ENCODE results near the gene TMEM140. TPM values are rescaled to one million over a fixed set of nuclear protein-coding genes. Genes with fewer than 3 reads are reported as not detected.

TMEM140 gene
- 10 to 100 TPM; 40.3 to 69.5 TPM for total RNA-seq

GRCh38 chr7:135147899-135148721 is at the start of gene TMEM140:
TSS of gene TMEM140 (plus strand) at chr7:135148072. CDS start at chr7:135164442, 16,370 bp downstream.

GRCh38 chr7:135170274-135170997 is 22.6 kb downstream of the TMEM140 start, which contains the start of gene CYREN:
TSS of gene CYREN (minus strand) at chr7:135170707. CDS start at chr7:135168922, 1,785 bp downstream.

GRCh38 chr7:135211179-135211945 is 63.5 kb downstream of the TMEM140 start, which contains the start of gene WDR91:
TSS of gene WDR91 (minus strand) at chr7:135211526. CDS start at chr7:135211502, 24 bp downstream.

Small RNAs within 50 kb of the gene (small RNA-seq; reads per million reads assigned to genes)
- 1.2 to 2.7 reads per million in 2 donors for gene MIR6509

Other genes starting within 250 kb of the TMEM140 start
- 1 to 10 TPM in 1 of 2 donors, under 1 TPM in 1; 0.34 to 1.3 TPM for gene AGBL3, start 161.6 kb upstream of the TMEM140 start, total RNA-seq
- gene CYREN, start 22.6 kb downstream of the TMEM140 start, total RNA-seq, result 10 to 100 TPM; 16.2 to 31.6 TPM
- gene WDR91, start 63.5 kb downstream of the TMEM140 start, total RNA-seq, result 10 to 100 TPM; 39.2 to 46.3 TPM
- gene STRA8, start 85.8 kb downstream of the TMEM140 start, total RNA-seq, result not detected